ENCODE measurements around the gene WDR7.

- TF ChIP-seq CTCF (conservative IDR thresholded peaks at IDR 0.05 in 1 of 2, IDR thresholded peaks at IDR 0.05 in 1 of 2; ENCODE audit: extremely low read depth in 1 of 2, insufficient read depth in 1 of 2, low read depth in 1 of 2, low read length in 2 of 2) (no peak), EZH2 (IDR thresholded peaks at IDR 0.05; ENCODE audit: borderline replicate concordance, low read length) (no peak)
Observed at GRCh38 chr18:56741685-56742084, 90.5 kb downstream of the WDR7 start.

Measured in mammary epithelial cell (primary cell).